ENCODE data around the gene MOV10L1.
A peak's percentile ranks its signal among the peaks of the same experiment; 100 is the strongest.

MOV10L1 gene

GRCh38 chr22:50148166-50148500, 58.3 kb downstream of the MOV10L1 start:
- TF ChIP-seq TEAD4 (IDR thresholded peaks at IDR 0.05) (no peak), YY1 (IDR thresholded peaks at IDR 0.05; ENCODE audit: low read depth) (no peak), TAF1 (IDR thresholded peaks at IDR 0.05; ENCODE audit: low read depth) (no peak), TCF12 (IDR thresholded peaks at IDR 0.05; ENCODE audit: low read depth) (no peak), CREB1 (IDR thresholded peaks at IDR 0.05; ENCODE audit: low read depth) (no peak), REST (IDR thresholded peaks at IDR 0.05; ENCODE audit: low read depth) (no peak), NFIC (IDR thresholded peaks at IDR 0.05) (no peak)
- TF ChIP-seq, protein P1, sequence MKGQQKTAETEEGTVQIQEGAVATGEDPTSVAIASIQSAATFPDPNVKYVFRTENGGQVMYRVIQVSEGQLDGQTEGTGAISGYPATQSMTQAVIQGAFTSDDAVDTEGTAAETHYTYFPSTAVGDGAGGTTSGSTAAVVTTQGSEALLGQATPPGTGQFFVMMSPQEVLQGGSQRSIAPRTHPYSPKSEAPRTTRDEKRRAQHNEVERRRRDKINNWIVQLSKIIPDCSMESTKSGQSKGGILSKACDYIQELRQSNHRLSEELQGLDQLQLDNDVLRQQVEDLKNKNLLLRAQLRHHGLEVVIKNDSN (IDR thresholded peaks at IDR 0.05), result no peak

GRCh38 chr22:50148991-50149721, 59.4 kb downstream of the MOV10L1 start:
- TF ChIP-seq MAX (IDR thresholded peaks at IDR 0.05) (peak; percentile 57), NFIC (IDR thresholded peaks at IDR 0.05) (0 out of 2 replicates have a peak, but pooled peaks have one; percentile 20), EP300 (IDR thresholded peaks at IDR 0.05; ENCODE audit: borderline replicate concordance) (no peak), RAD21 (IDR thresholded peaks at IDR 0.05; ENCODE audit: low read depth) (peak; percentile 94)

DNA sequence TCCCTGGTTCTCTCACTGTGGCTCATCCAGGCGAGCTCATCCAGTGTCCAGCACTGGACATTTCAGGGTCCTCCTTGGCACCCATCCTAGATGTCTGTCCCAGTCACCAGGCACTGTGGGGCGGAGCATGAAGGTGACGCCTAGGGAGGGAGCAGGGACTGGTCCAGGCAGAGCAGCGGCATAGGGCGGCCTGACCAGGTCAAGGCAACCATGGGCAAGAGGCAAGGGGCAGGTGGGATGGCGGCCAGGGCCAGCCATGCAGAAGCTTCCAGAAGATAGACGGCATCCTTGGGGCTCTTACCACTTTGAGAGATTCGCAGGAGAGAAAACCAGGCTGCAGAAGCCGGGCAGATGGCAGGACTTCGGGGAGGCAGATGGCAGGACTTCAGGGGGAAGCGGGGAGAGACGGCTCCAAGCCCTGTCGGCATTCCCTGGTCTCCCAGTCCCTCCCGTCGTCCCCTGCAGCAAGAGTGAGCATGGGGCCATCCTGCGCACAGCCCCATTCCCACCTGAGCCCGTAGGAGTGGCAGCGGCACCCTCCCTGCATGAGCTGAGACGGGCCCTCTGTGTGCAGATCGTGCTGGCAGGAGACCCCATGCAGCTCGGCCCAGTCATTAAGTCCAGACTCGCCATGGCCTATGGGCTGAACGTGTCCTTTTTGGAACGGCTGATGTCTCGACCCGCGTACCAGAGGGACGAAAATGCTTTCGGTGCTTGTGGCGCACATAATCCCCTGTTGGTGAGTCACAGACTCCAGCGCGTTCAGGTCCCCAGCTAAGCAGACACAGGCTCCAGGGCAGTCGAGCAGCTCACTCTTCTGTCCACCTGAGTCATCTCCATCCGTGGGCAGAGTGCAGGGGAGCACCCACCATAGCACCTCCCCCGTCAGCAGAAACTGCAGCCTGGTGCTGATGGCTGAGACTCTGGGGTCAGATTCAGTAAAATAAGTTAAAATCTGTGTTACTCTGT, 60.6 kb downstream of the MOV10L1 start:
- TF ChIP-seq MAX (IDR thresholded peaks at IDR 0.05), result no peak
- TF ChIP-seq REST (IDR thresholded peaks at IDR 0.05; ENCODE audit: low read depth), result no peak
- TF ChIP-seq EGR1 (IDR thresholded peaks at IDR 0.05), result no peak
- no peak for TF ChIP-seq TCF12 (IDR thresholded peaks at IDR 0.05; ENCODE audit: low read depth)
- TF ChIP-seq YY1 (IDR thresholded peaks at IDR 0.05; ENCODE audit: low read depth), result no peak
- no peak for TF ChIP-seq FOXM1 (IDR thresholded peaks at IDR 0.05; ENCODE audit: borderline replicate concordance, low read depth)
- no peak for TF ChIP-seq ZBTB7A (IDR thresholded peaks at IDR 0.05; ENCODE audit: low read depth)
- TF ChIP-seq, protein P1 (IDR thresholded peaks at IDR 0.05), result no peak
- no peak for TF ChIP-seq TAF1 (IDR thresholded peaks at IDR 0.05; ENCODE audit: low read depth)

DNA sequence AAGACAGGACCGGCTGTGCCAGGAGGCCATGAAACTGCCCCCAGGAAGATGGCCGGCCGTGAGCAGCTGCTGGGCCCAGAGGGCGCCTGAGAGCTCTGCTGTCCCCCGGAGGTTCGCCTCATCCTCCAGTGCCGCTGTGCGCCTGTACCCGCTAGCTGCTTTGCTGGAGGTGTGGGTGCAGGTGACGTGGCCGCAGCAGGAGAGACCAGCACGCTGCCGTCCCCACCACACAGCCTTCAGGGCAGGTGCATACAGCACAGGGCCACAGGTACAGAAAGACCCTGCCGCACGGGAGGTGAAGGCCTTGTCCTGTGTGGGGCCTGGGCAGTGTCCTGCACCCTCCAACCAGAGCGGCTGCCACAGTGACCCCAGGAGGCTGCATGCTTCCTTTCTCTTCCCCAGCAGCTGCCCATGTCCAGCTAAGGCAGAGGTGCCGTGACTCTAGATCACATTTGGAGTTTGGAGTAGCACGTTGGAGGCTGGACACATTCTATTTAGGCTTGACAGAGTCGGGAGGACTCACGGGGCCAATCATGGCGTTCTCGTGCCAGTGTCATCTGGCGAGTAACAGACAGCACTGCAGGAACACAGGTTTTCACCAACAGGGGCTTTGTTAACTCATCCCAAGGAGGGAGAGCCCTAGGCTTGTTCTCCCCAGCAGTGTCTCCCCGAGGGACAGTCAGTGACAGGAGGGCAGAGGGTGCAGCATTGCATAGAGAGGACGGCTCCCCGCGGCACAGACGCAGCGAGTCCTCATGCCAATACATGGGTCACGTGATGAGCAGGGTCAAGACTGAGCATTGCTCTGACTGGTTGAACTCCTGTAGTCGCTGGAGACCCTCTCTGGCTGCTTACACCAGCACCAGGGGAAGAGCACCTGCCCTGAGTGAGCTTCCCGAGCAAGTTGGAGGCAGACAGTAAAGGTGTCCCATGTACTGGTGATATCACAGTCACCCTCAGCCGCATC, 62.0 kb downstream of the MOV10L1 start:
- TF ChIP-seq EGR1 (IDR thresholded peaks at IDR 0.05), result no peak
- TF ChIP-seq, protein P1 (IDR thresholded peaks at IDR 0.05), result peak; percentile 46

- no peak for TF ChIP-seq CREB1 (IDR thresholded peaks at IDR 0.05; ENCODE audit: low read depth)
- no peak for TF ChIP-seq EGR1 (IDR thresholded peaks at IDR 0.05)
- TF ChIP-seq RAD21 (IDR thresholded peaks at IDR 0.05; ENCODE audit: low read depth), result no peak
- no peak for TF ChIP-seq TEAD4 (IDR thresholded peaks at IDR 0.05)
Measured at GRCh38 chr22:50153056-50153755, 63.4 kb downstream of the MOV10L1 start.
